ENCODE measurements around the gene THRB. TPM values are rescaled to one million over a fixed set of nuclear protein-coding genes. Genes with fewer than 3 reads are reported as not detected.

Gene THRB
- total RNA-seq, 6 experiments from 2014 or later: 14.5 to 29.5 (median 17.3) TPM

DNA sequence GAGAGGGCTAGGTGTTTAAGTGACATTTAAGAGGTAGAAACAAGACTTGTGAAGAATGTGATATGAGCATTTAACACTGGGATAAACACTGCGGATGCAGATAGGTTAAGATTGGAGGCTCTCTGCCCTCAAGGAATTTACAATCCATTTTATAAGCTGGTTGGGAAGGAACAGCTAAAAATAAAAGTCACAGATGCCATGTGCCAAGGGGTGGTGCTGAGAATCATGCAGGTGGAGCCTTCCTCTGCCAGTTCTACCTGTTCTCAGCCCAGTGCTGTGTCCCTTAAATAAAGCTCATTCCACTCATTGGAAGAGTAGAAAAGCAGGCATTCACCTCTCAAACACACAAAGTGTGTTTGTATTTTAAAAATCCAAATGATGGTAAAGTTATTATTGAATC is 261.9 kb downstream of the THRB start:
- DNase-seq: no peak
- ATAC-seq: no peak
- TF ChIP-seq, protein P1, sequence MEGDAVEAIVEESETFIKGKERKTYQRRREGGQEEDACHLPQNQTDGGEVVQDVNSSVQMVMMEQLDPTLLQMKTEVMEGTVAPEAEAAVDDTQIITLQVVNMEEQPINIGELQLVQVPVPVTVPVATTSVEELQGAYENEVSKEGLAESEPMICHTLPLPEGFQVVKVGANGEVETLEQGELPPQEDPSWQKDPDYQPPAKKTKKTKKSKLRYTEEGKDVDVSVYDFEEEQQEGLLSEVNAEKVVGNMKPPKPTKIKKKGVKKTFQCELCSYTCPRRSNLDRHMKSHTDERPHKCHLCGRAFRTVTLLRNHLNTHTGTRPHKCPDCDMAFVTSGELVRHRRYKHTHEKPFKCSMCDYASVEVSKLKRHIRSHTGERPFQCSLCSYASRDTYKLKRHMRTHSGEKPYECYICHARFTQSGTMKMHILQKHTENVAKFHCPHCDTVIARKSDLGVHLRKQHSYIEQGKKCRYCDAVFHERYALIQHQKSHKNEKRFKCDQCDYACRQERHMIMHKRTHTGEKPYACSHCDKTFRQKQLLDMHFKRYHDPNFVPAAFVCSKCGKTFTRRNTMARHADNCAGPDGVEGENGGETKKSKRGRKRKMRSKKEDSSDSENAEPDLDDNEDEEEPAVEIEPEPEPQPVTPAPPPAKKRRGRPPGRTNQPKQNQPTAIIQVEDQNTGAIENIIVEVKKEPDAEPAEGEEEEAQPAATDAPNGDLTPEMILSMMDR (IDR thresholded peaks at IDR 0.05): no peak
- TF ChIP-seq POLR2A (IDR thresholded peaks at IDR 0.05): no peak
- intact Hi-C loops (cut with DNase I): loop anchor here in 1 of 2 donors (10.0 kb wide), 1 partner anchor 228 kb away; no protein-coding TSS in a partner anchor
- Histone ChIP-seq H3K4me3 (no peak overlapping the region), H3K27ac (no peak overlapping the region), H3K9me3 (no peaks in the 10 kb centered on the region), H3K4me1 (no peaks in the 10 kb centered on the region), H3K36me3 (peaks cover 0 to 4% (median 0%) of the 10 kb centered on the region in 4 donors), H3K27me3 (no peaks in the 10 kb centered on the region)
- WGBS (ENCODE audit: insufficient coverage, low coverage, low lambda C conversion rate, missing lambda C conversion rate): 100% methylated on average over 1 of the region's 1 CpG

DNA sequence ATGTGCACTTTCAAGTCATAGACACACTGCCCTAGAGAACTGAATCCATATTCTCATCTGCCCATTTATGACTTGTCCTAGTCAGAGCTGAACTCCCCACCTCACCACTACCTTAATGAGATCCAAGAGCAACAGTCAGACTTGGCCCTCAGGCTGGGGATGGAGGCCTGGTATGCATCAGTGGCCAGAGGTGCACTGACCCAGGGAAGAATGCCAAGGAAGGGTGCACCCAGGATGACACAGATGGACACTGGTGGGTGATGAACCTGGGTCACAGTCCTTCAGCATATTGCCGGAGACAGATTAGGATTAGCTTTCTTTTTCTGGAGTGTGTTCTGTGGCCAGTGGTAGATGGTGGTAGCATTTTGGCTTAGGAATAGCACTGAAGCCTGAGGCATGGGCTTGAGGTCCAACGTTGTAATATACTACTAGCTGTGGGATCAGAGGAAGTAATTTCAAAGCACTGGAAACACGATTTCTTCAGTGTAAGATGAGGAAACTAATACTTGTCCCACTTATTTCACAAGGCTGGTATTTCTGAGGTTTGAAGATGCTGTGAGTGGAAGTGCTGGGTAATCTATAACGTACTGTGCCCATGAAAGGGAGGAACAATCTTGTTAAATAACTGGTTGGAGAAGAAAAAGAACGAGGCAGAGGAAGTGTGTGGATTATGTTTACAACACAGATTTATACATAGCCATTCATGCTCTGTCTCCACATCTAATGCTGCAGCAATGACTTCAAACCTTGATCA is 265.0 kb downstream of the THRB start:
- no peaks in the 10 kb centered on the region for H3K27me3 ChIP-seq
- peak; percentile 44 to 55 (median 55) for DNase-seq
- H3K36me3 ChIP-seq: peaks cover 0 to 4% (median 0%) of the 10 kb centered on the region in 4 donors
- WGBS (ENCODE audit: insufficient coverage, low coverage, low lambda C conversion rate, missing lambda C conversion rate): 39% methylated on average over 5 of the region's 5 CpGs
- TF ChIP-seq POLR2A (IDR thresholded peaks at IDR 0.05): no peak
- TF ChIP-seq, protein P1 (IDR thresholded peaks at IDR 0.05): no peak
- H3K27ac ChIP-seq: no peak overlapping the region
- peak; percentile 53 to 94 (median 70) for ATAC-seq
- no peaks in the 10 kb centered on the region for H3K9me3 ChIP-seq
- intact Hi-C loops (cut with DNase I): loop anchor here in 1 of 2 donors (10.0 kb wide), 1 partner anchor 225 kb away; no protein-coding TSS in a partner anchor
- H3K4me3 ChIP-seq: no peak overlapping the region
- no peaks in the 10 kb centered on the region for H3K4me1 ChIP-seq

DNA sequence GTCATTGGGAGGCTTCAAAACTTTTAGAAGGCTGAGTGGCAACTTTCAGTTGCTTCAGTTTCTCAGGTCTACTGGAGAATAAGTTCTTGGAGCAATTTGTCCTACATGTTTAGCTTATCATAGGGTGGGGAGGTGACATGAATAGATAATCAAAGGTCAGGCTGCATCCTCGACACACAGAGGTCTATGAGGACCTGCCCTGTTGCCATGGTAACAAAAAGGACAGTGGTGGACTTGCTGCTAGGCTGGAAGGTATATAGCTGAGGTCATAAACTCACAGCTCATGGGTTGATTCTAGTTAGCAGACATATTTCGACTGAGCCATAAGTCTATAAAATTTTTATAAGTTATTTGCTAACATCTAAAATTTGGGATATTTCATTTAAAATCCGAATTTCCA is 267.0 kb downstream of the THRB start:
- intact Hi-C loops (cut with DNase I): no loop called here
- no peaks in the 10 kb centered on the region for H3K9me3 ChIP-seq
- no peaks in the 10 kb centered on the region for H3K4me1 ChIP-seq
- WGBS (ENCODE audit: insufficient coverage, low coverage, low lambda C conversion rate, missing lambda C conversion rate): 77% methylated on average over 3 of the region's 3 CpGs
- H3K36me3 ChIP-seq: peaks cover 0 to 4% (median 0%) of the 10 kb centered on the region in 4 donors
- no peak overlapping the region for H3K4me3 ChIP-seq
- TF ChIP-seq POLR2A (IDR thresholded peaks at IDR 0.05): no peak
- TF ChIP-seq, protein P1 (IDR thresholded peaks at IDR 0.05): no peak
- no peak for ATAC-seq
- H3K27ac ChIP-seq: no peak overlapping the region
- no peak for DNase-seq
- H3K27me3 ChIP-seq: no peaks in the 10 kb centered on the region

GRCh38 chr3:24226397-24226796 is 268.3 kb downstream of the THRB start:
- Histone ChIP-seq H3K36me3 (peaks cover 0 to 4% (median 0%) of the 10 kb centered on the region in 4 donors), H3K4me1 (no peaks in the 10 kb centered on the region), H3K4me3 (no peak overlapping the region), H3K27me3 (no peaks in the 10 kb centered on the region), H3K9me3 (no peaks in the 10 kb centered on the region), H3K27ac (no peak overlapping the region)
- no peak for DNase-seq
- intact Hi-C loops (cut with DNase I): no loop called here
- TF ChIP-seq, protein P1 (IDR thresholded peaks at IDR 0.05): no peak
- TF ChIP-seq POLR2A (IDR thresholded peaks at IDR 0.05): no peak
- 81% methylated on average over 2 of the region's 2 CpGs for WGBS (ENCODE audit: insufficient coverage, low coverage, low lambda C conversion rate, missing lambda C conversion rate)
- no peak for ATAC-seq
